ENCODE results near the gene RASGRF2. TPM values are rescaled to one million over a fixed set of nuclear protein-coding genes. Genes with fewer than 3 reads are reported as not detected.

The RASGRF2 gene
- total RNA-seq, 2 experiments from 2014 or later, result 0.06 to 0.13 TPM

GRCh38 chr5:81077105-81077504, 116.9 kb downstream of the RASGRF2 start:
- Histone ChIP-seq H3K9me3 (ENCODE audit: low read length) (0 out of 2 replicates have a peak, but pooled peaks cover 11% of the 10 kb centered on the region), H3K79me2 (ENCODE audit: insufficient read depth, low read depth, low read length) (no peaks in the 10 kb centered on the region), H3K4me2 (ENCODE audit: low read length) (no peak overlapping the region), H3K27ac (ENCODE audit: low read depth, low read length, poor library complexity, severe bottlenecking) (no peak overlapping the region), H3K4me3 (ENCODE audit: low read depth, low read length, poor library complexity, severe bottlenecking) (no peak overlapping the region), H2AFZ (ENCODE audit: low read length) (no peak overlapping the region), H3K4me1 (ENCODE audit: insufficient read depth, low read length, poor library complexity, severe bottlenecking) (no peaks in the 10 kb centered on the region), H3K9me2 (ENCODE audit: insufficient read depth, low read length) (no peaks in the 10 kb centered on the region), H3K36me3 (ENCODE audit: insufficient read depth, low read length) (no peaks in the 10 kb centered on the region), H4K20me1 (ENCODE audit: insufficient read depth, low read length) (no peaks in the 10 kb centered on the region)
- TF ChIP-seq CTCF (conservative IDR thresholded peaks at IDR 0.05; ENCODE audit: low read length), result no peak
- TF ChIP-seq EZH2phosphoT487 (IDR thresholded peaks at IDR 0.05; ENCODE audit: borderline replicate concordance, low read depth, low read length), result no peak
- ChIA-PET CTCF (ENCODE audit: unreplicated experiment) (no interaction called here), POLR2A (interaction anchor here (0.5 to 0.6 kb wide), 3 partner anchors 237 to 1801 kb away, joined by 3 read pairs; no protein-coding TSS in a partner anchor)
- intact Hi-C loops (cut with micrococcal nuclease; ENCODE audit: unreplicated experiment), result no loop called here
- no peak for DNase-seq (ENCODE audit: low spot score)
- no TSS peak for BruUV-seq (replicated peaks)

GRCh38 chr5:81078930-81079329, 118.8 kb downstream of the RASGRF2 start:
- H4K20me1 ChIP-seq (ENCODE audit: insufficient read depth, low read length), result no peaks in the 10 kb centered on the region
- CTCF ChIA-PET (ENCODE audit: unreplicated experiment), result no interaction called here
- TF ChIP-seq EZH2phosphoT487 (IDR thresholded peaks at IDR 0.05; ENCODE audit: borderline replicate concordance, low read depth, low read length) (no peak), CTCF (conservative IDR thresholded peaks at IDR 0.05; ENCODE audit: low read length) (no peak)
- no peaks in the 10 kb centered on the region for H3K9me2 ChIP-seq (ENCODE audit: insufficient read depth, low read length)
- intact Hi-C loops (cut with micrococcal nuclease; ENCODE audit: unreplicated experiment), result no loop called here
- BruUV-seq (replicated peaks), result no TSS peak
- no peaks in the 10 kb centered on the region for H3K79me2 ChIP-seq (ENCODE audit: insufficient read depth, low read depth, low read length)
- no peak for DNase-seq (ENCODE audit: low spot score)
- no peak overlapping the region for H3K27ac ChIP-seq (ENCODE audit: low read depth, low read length, poor library complexity, severe bottlenecking)
- H3K4me3 ChIP-seq (ENCODE audit: low read depth, low read length, poor library complexity, severe bottlenecking), result no peak overlapping the region
- no peaks in the 10 kb centered on the region for H3K4me1 ChIP-seq (ENCODE audit: insufficient read depth, low read length, poor library complexity, severe bottlenecking)
- H2AFZ ChIP-seq (ENCODE audit: low read length), result no peak overlapping the region
- 0 out of 2 replicates have a peak, but pooled peaks cover 11% of the 10 kb centered on the region for H3K9me3 ChIP-seq (ENCODE audit: low read length)
- POLR2A ChIA-PET, result no interaction called here
- no peaks in the 10 kb centered on the region for H3K36me3 ChIP-seq (ENCODE audit: insufficient read depth, low read length)
- H3K4me2 ChIP-seq (ENCODE audit: low read length), result no peak overlapping the region

- ChIA-PET CTCF (ENCODE audit: unreplicated experiment) (no interaction called here), POLR2A (no interaction called here)
- TF ChIP-seq CTCF (conservative IDR thresholded peaks at IDR 0.05; ENCODE audit: low read length), result no peak
- TF ChIP-seq EZH2phosphoT487 (IDR thresholded peaks at IDR 0.05; ENCODE audit: borderline replicate concordance, low read depth, low read length), result no peak
- Histone ChIP-seq H3K36me3 (ENCODE audit: insufficient read depth, low read length) (no peaks in the 10 kb centered on the region), H3K79me2 (ENCODE audit: insufficient read depth, low read depth, low read length) (no peaks in the 10 kb centered on the region), H4K20me1 (ENCODE audit: insufficient read depth, low read length) (no peaks in the 10 kb centered on the region), H2AFZ (ENCODE audit: low read length) (no peak overlapping the region), H3K4me3 (ENCODE audit: low read depth, low read length, poor library complexity, severe bottlenecking) (no peak overlapping the region), H3K4me2 (ENCODE audit: low read length) (no peak overlapping the region), H3K4me1 (ENCODE audit: insufficient read depth, low read length, poor library complexity, severe bottlenecking) (no peaks in the 10 kb centered on the region), H3K9me2 (ENCODE audit: insufficient read depth, low read length) (no peaks in the 10 kb centered on the region), H3K9me3 (ENCODE audit: low read length) (0 out of 2 replicates have a peak, but pooled peaks cover 11% of the 10 kb centered on the region), H3K27ac (ENCODE audit: low read depth, low read length, poor library complexity, severe bottlenecking) (no peak overlapping the region)
- intact Hi-C loops (cut with micrococcal nuclease; ENCODE audit: unreplicated experiment), result no loop called here
- no TSS peak for BruUV-seq (replicated peaks)
- no peak for DNase-seq (ENCODE audit: low spot score)
These were observed 120.8 kb downstream of the RASGRF2 start for GRCh38 chr5:81080809-81081460.
